GM12892 (cell line): ENCODE measurements around the gene MANEAL.

Source experiments
- POLR2AphosphoS5 ChIP-seq: IDR thresholded peaks from 2 replicates; pipeline ENCODE4 v1.6.1; 2011; ENCODE audit warnings: low read depth, low read length, control low read depth
- TAF1 ChIP-seq: IDR thresholded peaks from 2 replicates; pipeline ENCODE4 v1.6.1; 2011; ENCODE audit warnings: low read depth, mild to moderate bottlenecking, control low read depth, low read length, borderline replicate concordance

- TF ChIP-seq TAF1 (no peak), POLR2AphosphoS5 (no peak)
These were observed 4.2 kb downstream of the MANEAL start for GRCh38 chr1:37797750-37798345.
